Effector memory CD4-positive, alpha-beta T cell (primary cell): Measurements from ENCODE around the gene MAP3K10.

Experiments
- DNase-seq, 3 donors: peaks; one replicate each; pipeline ENCODE4 v3.0.0-alpha.2; 2020
- H3K27ac ChIP-seq: 2 replicates; pipeline ENCODE4 v1.7.0; 2013; ENCODE audit warnings: mild to moderate bottlenecking, low read length, moderate library complexity; ENCODE audit not compliant: insufficient read depth, poor library complexity, severe bottlenecking
- H3K27me3 ChIP-seq: replicated peaks from 2 replicates; pipeline ENCODE4 v1.7.0; 2013; ENCODE audit warnings: mild to moderate bottlenecking, low read length; ENCODE audit not compliant: insufficient read depth, control insufficient read depth, poor library complexity, severe bottlenecking
- H3K36me3 ChIP-seq: 2 replicates; pipeline ENCODE4 v1.7.0; 2013; ENCODE audit warnings: mild to moderate bottlenecking, low read length, moderate library complexity; ENCODE audit not compliant: control insufficient read depth, insufficient read depth
- H3K4me1 ChIP-seq: 2 replicates; pipeline ENCODE4 v1.7.0; 2013; ENCODE audit warnings: low read length, mild to moderate bottlenecking; ENCODE audit not compliant: control insufficient read depth, insufficient read depth, poor library complexity, severe bottlenecking
- H3K4me3 ChIP-seq: 2 replicates; pipeline ENCODE4 v1.7.0; 2013; ENCODE audit warnings: low read length, low read depth, mild to moderate bottlenecking; ENCODE audit not compliant: insufficient read depth, poor library complexity, severe bottlenecking
- H3K9me3 ChIP-seq: 2 replicates; pipeline ENCODE4 v1.7.0; 2013; ENCODE audit warnings: mild to moderate bottlenecking, low read length, moderate library complexity; ENCODE audit not compliant: control insufficient read depth

The MAP3K10 gene

GRCh38 chr19:40223135-40223822, 32.1 kb downstream of the MAP3K10 start:
- peak; percentile 19 to 34 (median 22) for DNase-seq
- Histone ChIP-seq H3K4me1 (peaks cover 15% of the 10 kb centered on the region), H3K36me3 (no peaks in the 10 kb centered on the region), H3K9me3 (no peaks in the 10 kb centered on the region), H3K27ac (no peak overlapping the region), H3K4me3 (peak overlapping the region; percentile 6), H3K27me3 (peaks cover 22% of the 10 kb centered on the region)

DNA sequence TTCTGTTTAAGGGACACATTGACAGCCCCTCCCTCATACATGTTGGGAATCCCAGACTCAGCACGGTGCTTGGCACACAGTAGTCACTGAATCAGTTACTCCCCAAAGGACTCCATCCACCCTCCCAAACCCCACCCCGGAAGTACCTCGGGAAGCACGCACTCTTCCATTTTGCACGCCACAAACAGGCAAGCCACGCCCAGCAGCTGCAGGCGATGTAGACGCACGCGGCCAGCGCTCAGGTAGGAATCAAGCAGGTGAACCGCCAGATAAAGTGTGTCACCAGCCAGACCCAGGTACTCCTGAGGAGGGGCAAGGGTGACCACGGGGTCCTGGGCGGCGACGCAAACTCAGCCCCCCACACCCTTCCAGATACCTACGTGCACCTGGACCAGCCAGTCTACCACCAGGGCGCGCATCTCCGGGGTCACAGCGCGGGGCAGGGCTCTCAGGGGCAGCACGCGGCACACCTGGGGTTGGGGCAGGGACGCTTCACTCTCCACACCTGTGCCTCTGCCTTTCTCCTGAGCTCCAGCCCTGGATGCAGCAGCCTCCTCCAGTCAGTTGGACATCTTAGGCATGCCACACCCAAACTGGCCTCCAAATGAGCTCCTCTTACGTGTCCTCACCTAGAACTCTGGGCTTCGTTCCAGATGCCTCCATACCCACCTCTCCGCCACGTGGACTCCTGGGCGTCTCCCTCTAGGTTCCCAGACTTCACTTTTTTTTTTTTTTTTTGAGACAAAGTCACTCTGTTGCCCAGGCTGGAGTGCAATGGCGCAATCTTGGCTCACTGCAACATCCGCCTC, 33.3 kb downstream of the MAP3K10 start:
- no peak for DNase-seq
- no peaks in the 10 kb centered on the region for H3K9me3 ChIP-seq
- H3K36me3 ChIP-seq: no peaks in the 10 kb centered on the region
- H3K4me1 ChIP-seq: peaks cover 15% of the 10 kb centered on the region
- no peak overlapping the region for H3K27ac ChIP-seq
- H3K27me3 ChIP-seq: peaks cover 16% of the 10 kb centered on the region
- H3K4me3 ChIP-seq: no peak overlapping the region

DNA sequence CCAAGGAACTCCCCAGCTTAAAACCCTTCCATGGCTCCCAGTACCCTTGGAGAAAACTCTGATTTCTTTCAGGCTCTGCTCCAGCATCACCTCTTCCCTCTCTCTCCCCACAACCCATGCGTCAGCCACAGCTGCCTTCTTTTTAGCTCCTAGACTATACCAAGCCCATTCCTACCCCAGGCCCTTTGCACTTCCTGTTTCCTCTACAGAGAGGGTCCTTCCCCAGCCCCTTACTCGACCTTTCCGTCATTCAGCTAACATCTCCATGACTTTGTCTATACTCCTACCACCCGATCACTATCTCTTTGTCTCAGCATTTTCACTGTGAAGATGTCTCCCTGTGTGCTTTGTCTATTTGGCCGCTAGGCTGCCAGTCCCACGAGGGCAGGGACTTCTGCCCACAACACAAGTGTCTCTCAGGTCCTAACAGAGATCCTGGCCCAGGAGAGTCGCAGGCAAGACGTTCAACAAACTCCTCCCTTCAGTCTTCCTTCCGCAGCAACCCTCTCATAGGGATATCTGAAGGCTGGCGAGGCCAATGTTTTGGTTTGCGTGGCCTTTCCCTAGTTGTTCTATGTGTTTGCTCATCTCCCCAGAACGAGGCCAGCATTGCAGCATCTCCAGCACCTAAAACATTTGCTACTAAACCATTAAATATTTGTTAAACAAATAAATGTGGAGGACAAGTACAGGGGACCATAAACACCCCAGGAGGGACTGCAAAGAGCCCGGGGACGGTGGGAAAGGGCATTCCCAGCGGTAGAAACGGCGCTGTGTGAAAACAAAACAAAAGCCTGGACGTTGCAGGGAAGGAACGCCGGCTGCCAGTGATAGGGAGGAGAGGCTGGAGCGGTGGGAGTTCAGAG, 34.4 kb downstream of the MAP3K10 start:
- H3K27me3 ChIP-seq: peaks cover 16% of the 10 kb centered on the region
- H3K27ac ChIP-seq: no peak overlapping the region
- H3K4me3 ChIP-seq: no peak overlapping the region
- no peaks in the 10 kb centered on the region for H3K36me3 ChIP-seq
- H3K9me3 ChIP-seq: no peaks in the 10 kb centered on the region
- H3K4me1 ChIP-seq: peaks cover 15% of the 10 kb centered on the region
- DNase-seq: no peak

GRCh38 chr19:40228346-40228745, 37.1 kb downstream of the MAP3K10 start:
- no peak for DNase-seq
- Histone ChIP-seq H3K4me1 (peaks cover 10% of the 10 kb centered on the region), H3K27me3 (peaks cover 16% of the 10 kb centered on the region), H3K27ac (no peak overlapping the region), H3K4me3 (no peak overlapping the region), H3K9me3 (no peaks in the 10 kb centered on the region), H3K36me3 (peaks cover 6% of the 10 kb centered on the region)

DNA sequence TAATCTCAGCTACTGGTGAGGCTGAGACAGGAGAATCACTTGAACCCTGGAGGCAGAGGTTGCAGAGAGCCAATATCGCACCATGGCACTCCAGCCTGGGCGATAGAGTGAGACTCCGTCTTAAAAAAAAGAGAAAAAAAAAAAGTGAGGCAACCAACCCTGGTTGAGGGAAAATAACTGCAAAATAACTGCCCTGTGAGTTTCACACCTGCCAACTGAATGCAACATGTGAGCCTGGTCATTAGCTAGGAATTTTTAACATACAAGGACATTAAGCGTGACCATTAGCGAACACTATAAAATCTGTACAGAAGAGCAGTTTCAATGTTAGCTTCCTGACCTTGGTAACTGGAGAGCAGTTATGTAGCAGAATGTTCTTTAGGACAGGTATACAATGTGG, 37.6 kb downstream of the MAP3K10 start:
- Histone ChIP-seq H3K36me3 (peaks cover 11% of the 10 kb centered on the region), H3K9me3 (no peaks in the 10 kb centered on the region), H3K27me3 (peaks cover 14% of the 10 kb centered on the region), H3K4me3 (no peak overlapping the region), H3K27ac (no peak overlapping the region), H3K4me1 (peaks cover 9% of the 10 kb centered on the region)
- DNase-seq: no peak

DNA sequence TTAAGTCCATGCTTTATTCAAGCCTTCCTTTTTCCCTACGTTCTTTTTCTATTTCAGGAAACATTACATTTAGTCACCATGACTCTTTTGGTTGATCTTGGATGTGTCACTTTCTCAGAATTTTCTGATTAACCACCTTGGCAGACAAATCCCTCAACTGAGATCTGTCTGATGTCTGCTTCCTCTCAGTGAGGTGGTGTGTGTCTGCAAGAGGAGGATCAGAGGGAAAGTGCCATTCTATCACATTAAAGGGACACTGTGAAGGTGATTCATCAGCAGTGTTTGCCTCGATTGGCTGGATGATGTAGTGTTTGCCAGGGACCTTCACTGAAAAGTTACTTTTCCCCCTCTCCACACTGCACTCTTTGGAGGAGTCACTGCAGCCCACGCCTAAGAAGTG, 38.3 kb downstream of the MAP3K10 start:
- Histone ChIP-seq H3K4me3 (no peak overlapping the region), H3K36me3 (peaks cover 14% of the 10 kb centered on the region), H3K27me3 (peaks cover 10% of the 10 kb centered on the region), H3K9me3 (no peaks in the 10 kb centered on the region), H3K4me1 (peaks cover 9% of the 10 kb centered on the region), H3K27ac (no peak overlapping the region)
- DNase-seq: no peak

- no peak for DNase-seq
- Histone ChIP-seq H3K27ac (no peak overlapping the region), H3K4me3 (no peak overlapping the region), H3K36me3 (peaks cover 18% of the 10 kb centered on the region), H3K4me1 (peaks cover 9% of the 10 kb centered on the region), H3K27me3 (peaks cover 10% of the 10 kb centered on the region), H3K9me3 (no peaks in the 10 kb centered on the region)
These were observed 38.7 kb downstream of the MAP3K10 start for GRCh38 chr19:40229926-40230417.

DNA sequence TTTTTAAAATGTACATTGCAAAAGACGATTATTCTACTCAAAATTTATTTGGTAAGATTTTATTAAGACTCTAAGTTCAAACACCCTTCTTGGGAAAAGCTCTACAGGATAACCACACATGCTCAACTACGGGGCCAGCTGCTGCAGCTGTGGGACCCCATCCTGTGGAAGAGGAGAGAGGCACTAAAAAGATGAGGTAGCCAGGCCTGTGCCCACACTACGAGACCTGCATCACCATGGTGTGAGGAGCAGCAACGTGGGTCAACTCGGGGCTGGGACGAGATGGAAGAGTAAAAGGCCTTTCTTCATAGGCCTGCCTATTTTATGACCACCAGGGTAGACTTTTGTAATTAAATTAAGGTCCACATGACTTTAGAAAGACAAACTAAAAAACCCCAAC, 39.8 kb downstream of the MAP3K10 start:
- no peak for DNase-seq
- peaks cover 2% of the 10 kb centered on the region for H3K27me3 ChIP-seq
- no peak overlapping the region for H3K27ac ChIP-seq
- peaks cover 29% of the 10 kb centered on the region for H3K36me3 ChIP-seq
- H3K4me1 ChIP-seq: peaks cover 5% of the 10 kb centered on the region
- H3K9me3 ChIP-seq: no peaks in the 10 kb centered on the region
- no peak overlapping the region for H3K4me3 ChIP-seq

DNA sequence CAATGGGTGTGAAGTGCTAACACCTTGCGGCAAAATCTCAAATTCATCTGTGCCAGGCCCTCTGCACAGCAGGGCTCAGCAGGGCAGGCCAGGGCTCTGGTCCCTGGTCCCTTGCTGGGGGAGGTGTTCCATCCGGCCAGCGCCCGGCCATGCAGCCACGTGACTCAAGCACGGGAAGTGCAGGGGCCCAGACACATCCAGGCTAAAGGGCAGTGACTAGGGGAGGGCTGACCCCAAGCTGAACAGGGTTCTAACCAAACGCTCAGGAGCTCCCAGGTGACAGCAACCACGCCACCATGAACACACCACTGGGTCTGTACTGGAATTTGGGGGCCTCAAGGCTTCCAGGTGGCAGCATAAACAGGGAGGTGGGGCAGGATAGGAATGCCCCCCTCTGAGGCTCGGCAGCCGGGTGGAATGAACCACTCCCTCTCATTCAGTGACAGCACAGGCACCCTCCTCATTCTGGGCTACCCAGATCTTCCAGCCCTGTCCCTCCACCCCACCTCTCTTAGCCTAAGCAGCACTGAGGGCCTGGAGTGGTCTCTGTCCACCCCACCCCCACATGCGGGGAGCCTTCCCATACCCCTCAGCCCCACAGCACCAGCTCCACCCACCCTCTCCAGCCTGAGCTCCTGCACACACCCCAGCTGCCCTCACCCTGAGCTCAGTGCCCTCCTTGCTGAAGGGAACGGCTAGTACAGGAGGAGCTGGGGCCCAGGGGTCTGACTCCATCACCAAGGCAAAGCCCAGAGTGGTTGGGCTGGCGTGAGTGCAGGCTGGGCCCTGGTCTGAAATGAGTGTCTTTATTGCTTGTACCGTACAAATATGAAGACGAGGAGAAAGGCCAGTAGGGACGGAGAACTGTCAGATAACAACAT, 40.6 kb downstream of the MAP3K10 start:
- Histone ChIP-seq H3K4me1 (no peaks in the 10 kb centered on the region), H3K36me3 (peaks cover 37% of the 10 kb centered on the region), H3K4me3 (no peak overlapping the region), H3K27me3 (no peaks in the 10 kb centered on the region), H3K9me3 (no peaks in the 10 kb centered on the region), H3K27ac (no peak overlapping the region)
- DNase-seq: no peak
